SK-N-SH (cell line): ENCODE data around the gene C5orf52.

Source experiments
- CHD2 ChIP-seq: fragments of 150-350 bp; IDR thresholded peaks from 2 replicates; pipeline ENCODE4 v1.6.1; 2018; ENCODE audit warnings: low read length; ENCODE audit not compliant: partially characterized antibody
- CTCF ChIP-seq: fragments of 200-600 bp; sonication (generic); IDR thresholded peaks from 2 replicates; pipeline ENCODE4 v1.6.1; 2017; ENCODE audit warnings: antibody characterized with exemption, mild to moderate bottlenecking, moderate library complexity
- GABPA ChIP-seq: IDR thresholded peaks from 2 replicates; pipeline ENCODE4 v1.4.0; 2012; ENCODE audit warnings: low read depth, mild to moderate bottlenecking
- MAX ChIP-seq: IDR thresholded peaks from 2 replicates; pipeline ENCODE4 v1.4.0; 2012; ENCODE audit warnings: low read depth
- POLR2AphosphoS5 ChIP-seq: IDR thresholded peaks from 2 replicates; pipeline ENCODE4 v1.6.1; 2012; ENCODE audit warnings: low read depth, low read length
- RAD21 ChIP-seq: IDR thresholded peaks from 2 replicates; pipeline ENCODE4 v1.6.1; 2012; ENCODE audit warnings: mild to moderate bottlenecking, low read length
- TAF1 ChIP-seq: IDR thresholded peaks from 2 replicates; pipeline ENCODE4 v1.6.1; 2012; ENCODE audit warnings: low read depth, mild to moderate bottlenecking, low read length, moderate library complexity, borderline replicate concordance

GRCh38 chr5:157658893-157659292 is 12.4 kb upstream of the C5orf52 start:
- no peak for TF ChIP-seq TAF1
- no peak for TF ChIP-seq CTCF
- TF ChIP-seq POLR2AphosphoS5 = no peak
- no peak for TF ChIP-seq MAX
- TF ChIP-seq CHD2 = no peak
- no peak for TF ChIP-seq GABPA
- TF ChIP-seq RAD21 = no peak
